ENCODE data around the gene C3orf49. TPM values are rescaled to one million over a fixed set of nuclear protein-coding genes. Genes with fewer than 3 reads are reported as not detected.

Gene C3orf49
- total and polyA plus RNA-seq, 9 of the 15 experiments (the other 6 are each of a cell fraction or from before 2014, with no cell fraction given), result not detected

- no peak for TF ChIP-seq ZBTB11 (CRISPR knock-in tag; IDR thresholded peaks at IDR 0.05)
- TF ChIP-seq HSF4 (CRISPR knock-in tag; IDR thresholded peaks at IDR 0.05; ENCODE audit: borderline replicate concordance), result no peak
- no peak for TF ChIP-seq NR3C1 (CRISPR knock-in tag; IDR thresholded peaks at IDR 0.05)
- no peak for TF ChIP-seq ELF2 (CRISPR knock-in tag; IDR thresholded peaks at IDR 0.05)
- TF ChIP-seq NKRF (IDR thresholded peaks at IDR 0.05; ENCODE audit: borderline replicate concordance), result no peak
- TF ChIP-seq ZNF384 (IDR thresholded peaks at IDR 0.05; ENCODE audit: low read depth, low read length), result no peak
- no peak for TF ChIP-seq ETV6 (IDR thresholded peaks at IDR 0.05; ENCODE audit: borderline replicate concordance in 1 of 2, low read depth in 2 of 2, low read length in 1 of 2)
- TF ChIP-seq ETV6 (CRISPR knock-in tag; IDR thresholded peaks at IDR 0.05; ENCODE audit: borderline replicate concordance), result no peak
- TF ChIP-seq ZNF76 (CRISPR knock-in tag; IDR thresholded peaks at IDR 0.05; ENCODE audit: borderline replicate concordance), result no peak
- no peak for TF ChIP-seq PTBP1 (IDR thresholded peaks at IDR 0.05; ENCODE audit: low read depth, low read length)
Observed at GRCh38 chr3:63876260-63876659, 57.2 kb downstream of the C3orf49 start (continued).

Data from K562 (cell line).